HUES6 (cell line): ENCODE results near the gene KIAA0408.

Source experiments
- H3K27ac ChIP-seq: 2 replicates; pipeline ENCODE4 v1.7.0; 2013; ENCODE audit warnings: low read depth, mild to moderate bottlenecking, low read length, inconsistent platforms
- H3K27me3 ChIP-seq: 2 replicates; pipeline ENCODE4 v1.6.1; 2013; ENCODE audit warnings: low read length; ENCODE audit not compliant: control insufficient read depth, insufficient read depth
- H3K36me3 ChIP-seq: 2 replicates; pipeline ENCODE4 v1.6.1; 2013; ENCODE audit warnings: low read length; ENCODE audit not compliant: control insufficient read depth, insufficient read depth
- H3K4me1 ChIP-seq: 2 replicates; pipeline ENCODE4 v1.6.1; 2013; ENCODE audit warnings: low read length; ENCODE audit not compliant: control insufficient read depth, insufficient read depth
- H3K4me3 ChIP-seq: 2 replicates; pipeline ENCODE4 v1.5.1; 2013; ENCODE audit warnings: low read depth, low read length
- H3K9ac ChIP-seq: one replicate; pipeline ENCODE4 v1.6.1; 2013; ENCODE audit warnings: mild to moderate bottlenecking, low read length
- H3K9me3 ChIP-seq: 2 replicates; pipeline ENCODE4 v1.6.1; 2013; ENCODE audit warnings: low read depth, low read length; ENCODE audit not compliant: control insufficient read depth, insufficient read depth

The KIAA0408 gene

GRCh38 chr6:127481628-127482027 lies 22.4 kb upstream of the KIAA0408 start:
- Histone ChIP-seq H3K4me1 (peaks cover 41% of the 10 kb centered on the region), H3K9ac (no peak overlapping the region), H3K27ac (no peak overlapping the region), H3K9me3 (no peaks in the 10 kb centered on the region), H3K27me3 (no peaks in the 10 kb centered on the region), H3K36me3 (no peaks in the 10 kb centered on the region; the same call in 1 of the 2 replicates), H3K4me3 (no peak overlapping the region)

- H3K9me3 ChIP-seq, result no peaks in the 10 kb centered on the region
- H3K4me1 ChIP-seq, result peaks cover 39% of the 10 kb centered on the region
- no peak overlapping the region for H3K27ac ChIP-seq
- H3K9ac ChIP-seq, result no peak overlapping the region
- H3K36me3 ChIP-seq, result no peaks in the 10 kb centered on the region; the same call in 1 of the 2 replicates
- no peak overlapping the region for H3K4me3 ChIP-seq
- no peaks in the 10 kb centered on the region for H3K27me3 ChIP-seq
Observed at GRCh38 chr6:127481111-127481510, 21.9 kb upstream of the KIAA0408 start.

- H3K9me3 ChIP-seq, result no peaks in the 10 kb centered on the region; the same call in 1 of the 2 replicates
Observed at GRCh38 chr6:127477658-127478057, 18.5 kb upstream of the KIAA0408 start.

GRCh38 chr6:127475823-127476176 lies 16.6 kb upstream of the KIAA0408 start:
- Histone ChIP-seq H3K27me3 (no peaks in the 10 kb centered on the region), H3K27ac (no peak overlapping the region), H3K4me3 (no peak overlapping the region), H3K36me3 (peaks cover 7% of the 10 kb centered on the region; the same call in 1 of the 2 replicates), H3K9ac (no peak overlapping the region), H3K4me1 (no peaks in the 10 kb centered on the region), H3K9me3 (no peaks in the 10 kb centered on the region; the same call in 1 of the 2 replicates)

More at GRCh38 chr6:127477658-127478057, 18.5 kb upstream of the KIAA0408 start:
- Histone ChIP-seq H3K4me1 (peaks cover 13% of the 10 kb centered on the region), H3K9ac (no peak overlapping the region), H3K36me3 (peaks cover 7% of the 10 kb centered on the region; the same call in 1 of the 2 replicates), H3K27ac (no peak overlapping the region), H3K4me3 (no peak overlapping the region), H3K27me3 (no peaks in the 10 kb centered on the region)

GRCh38 chr6:127475135-127475822 lies 16.1 kb upstream of the KIAA0408 start:
- Histone ChIP-seq H3K27ac (no peak overlapping the region), H3K9me3 (no peaks in the 10 kb centered on the region; the same call in 1 of the 2 replicates), H3K4me1 (no peaks in the 10 kb centered on the region), H3K9ac (no peak overlapping the region), H3K4me3 (no peak overlapping the region), H3K36me3 (peaks cover 7% of the 10 kb centered on the region; the same call in 1 of the 2 replicates), H3K27me3 (no peaks in the 10 kb centered on the region)

- no peak overlapping the region for H3K4me3 ChIP-seq
- H3K9me3 ChIP-seq, result no peaks in the 10 kb centered on the region; the same call in 1 of the 2 replicates
- H3K36me3 ChIP-seq, result peaks cover 7% of the 10 kb centered on the region; the same call in 1 of the 2 replicates
- no peak overlapping the region for H3K27ac ChIP-seq
- H3K4me1 ChIP-seq, result no peaks in the 10 kb centered on the region
- H3K9ac ChIP-seq, result no peak overlapping the region
- no peaks in the 10 kb centered on the region for H3K27me3 ChIP-seq
Observed at GRCh38 chr6:127471379-127472255, 12.4 kb upstream of the KIAA0408 start.

GRCh38 chr6:127468936-127469335 lies 9.7 kb upstream of the KIAA0408 start:
- Histone ChIP-seq H3K9ac (no peak overlapping the region), H3K36me3 (no peaks in the 10 kb centered on the region), H3K4me3 (no peak overlapping the region), H3K27me3 (no peaks in the 10 kb centered on the region), H3K27ac (no peak overlapping the region), H3K4me1 (no peaks in the 10 kb centered on the region), H3K9me3 (no peaks in the 10 kb centered on the region)

- Histone ChIP-seq H3K4me3 (no peak overlapping the region), H3K36me3 (no peaks in the 10 kb centered on the region), H3K4me1 (no peaks in the 10 kb centered on the region), H3K9me3 (no peaks in the 10 kb centered on the region), H3K27me3 (no peaks in the 10 kb centered on the region), H3K27ac (no peak overlapping the region), H3K9ac (no peak overlapping the region)
Observed at GRCh38 chr6:127466416-127466815, 7.2 kb upstream of the KIAA0408 start.

- H3K36me3 ChIP-seq, result no peaks in the 10 kb centered on the region
- H3K9ac ChIP-seq, result no peak overlapping the region
- no peaks in the 10 kb centered on the region for H3K27me3 ChIP-seq
- no peaks in the 10 kb centered on the region for H3K9me3 ChIP-seq
- H3K4me3 ChIP-seq, result no peak overlapping the region
- H3K4me1 ChIP-seq, result no peaks in the 10 kb centered on the region
- no peak overlapping the region for H3K27ac ChIP-seq
Observed at GRCh38 chr6:127464881-127465459, 5.8 kb upstream of the KIAA0408 start.

GRCh38 chr6:127464161-127464880 lies 5.1 kb upstream of the KIAA0408 start:
- no peak overlapping the region for H3K4me3 ChIP-seq
- no peaks in the 10 kb centered on the region for H3K27me3 ChIP-seq

More at GRCh38 chr6:127464161-127464880, 5.1 kb upstream of the KIAA0408 start:
- no peak overlapping the region for H3K27ac ChIP-seq
- no peaks in the 10 kb centered on the region for H3K36me3 ChIP-seq
- no peak overlapping the region for H3K9ac ChIP-seq
- no peaks in the 10 kb centered on the region for H3K9me3 ChIP-seq
- H3K4me1 ChIP-seq, result peaks cover 3% of the 10 kb centered on the region; the same call in 1 of the 2 replicates
